NCI-H2081 treated with DMSO at 0.1 percent for 48 hours (cell line): ENCODE results near the gene EFCAB9.
"Not testable (repeated sequence)": the region's sequence is repeated elsewhere in the genome, so short reads cannot be mapped to it uniquely, and the experiment has no call there.

Experiments
- DNase-seq: peaks from one replicate; lab custom pipeline; 2025; lab: John Stamatoyannopoulos, UW

Gene EFCAB9

DNA sequence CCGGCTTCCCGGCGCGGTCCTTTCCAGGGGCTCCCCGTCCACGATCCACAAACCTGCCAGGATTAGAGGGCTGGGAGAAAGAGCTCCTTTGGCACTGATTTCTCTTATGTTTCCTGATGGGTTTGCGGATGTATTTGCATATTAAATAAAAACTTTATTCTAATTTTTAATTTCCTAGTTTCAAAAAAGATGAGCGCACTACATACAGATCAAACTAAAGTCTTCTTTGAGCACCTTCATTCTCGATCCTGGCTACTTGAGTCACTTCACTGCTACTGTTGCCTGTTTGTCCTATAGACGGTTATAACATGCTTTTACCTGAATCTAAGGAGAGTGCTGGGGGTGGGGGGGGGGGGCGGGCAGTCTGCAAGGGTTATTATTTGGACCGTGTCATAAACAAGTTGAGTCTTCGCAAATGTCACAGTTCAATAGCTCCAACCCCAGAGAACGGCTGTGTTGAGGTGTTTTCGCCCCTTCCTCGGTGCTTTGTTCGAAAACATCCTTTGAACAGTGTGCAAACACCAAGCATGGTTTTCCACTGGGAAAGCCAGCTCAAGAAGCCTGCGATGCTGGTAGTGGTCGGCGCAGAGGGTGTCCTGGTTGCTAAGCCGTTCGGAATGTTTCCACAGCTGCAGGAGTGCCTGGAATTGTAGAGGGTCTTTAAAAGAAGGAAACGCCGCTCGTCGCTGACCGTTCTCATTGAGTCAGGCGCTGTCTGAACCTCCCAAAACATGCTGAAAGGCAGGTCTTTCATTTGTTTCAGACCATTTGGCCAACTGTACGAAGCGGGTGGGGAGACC, 4.9 kb upstream of the EFCAB9 start:
- DNase-seq: no peak

DNA sequence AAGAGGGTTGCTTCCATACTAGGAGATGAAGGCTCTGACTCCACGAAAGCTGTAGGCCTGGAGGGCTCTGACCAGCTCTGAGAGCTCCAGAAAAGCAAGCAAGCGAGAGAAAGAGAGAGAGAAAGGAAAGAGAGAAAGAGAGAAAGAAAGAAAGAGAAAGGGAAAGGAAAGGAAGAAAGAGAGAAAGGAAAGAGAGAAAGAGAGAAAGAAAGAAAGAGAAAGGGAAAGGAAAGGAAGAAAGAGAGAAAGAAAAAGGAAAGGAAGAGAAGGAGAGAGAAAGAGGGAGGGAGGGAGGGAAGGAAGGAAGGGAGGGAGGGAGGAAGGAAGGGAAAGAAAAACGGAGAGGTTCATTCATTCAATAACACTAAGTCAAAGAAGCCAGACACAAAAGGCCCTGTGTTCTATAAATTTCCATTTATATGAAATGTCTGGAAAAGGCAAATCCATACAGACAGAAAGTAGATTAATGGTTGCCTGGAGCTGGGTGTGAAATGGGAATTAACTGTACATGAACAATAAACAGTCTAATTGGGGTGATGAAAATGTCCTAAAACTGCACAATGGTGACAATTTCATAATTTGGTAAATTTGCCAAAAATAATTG, 4.2 kb upstream of the EFCAB9 start:
- DNase-seq: no peak

DNA sequence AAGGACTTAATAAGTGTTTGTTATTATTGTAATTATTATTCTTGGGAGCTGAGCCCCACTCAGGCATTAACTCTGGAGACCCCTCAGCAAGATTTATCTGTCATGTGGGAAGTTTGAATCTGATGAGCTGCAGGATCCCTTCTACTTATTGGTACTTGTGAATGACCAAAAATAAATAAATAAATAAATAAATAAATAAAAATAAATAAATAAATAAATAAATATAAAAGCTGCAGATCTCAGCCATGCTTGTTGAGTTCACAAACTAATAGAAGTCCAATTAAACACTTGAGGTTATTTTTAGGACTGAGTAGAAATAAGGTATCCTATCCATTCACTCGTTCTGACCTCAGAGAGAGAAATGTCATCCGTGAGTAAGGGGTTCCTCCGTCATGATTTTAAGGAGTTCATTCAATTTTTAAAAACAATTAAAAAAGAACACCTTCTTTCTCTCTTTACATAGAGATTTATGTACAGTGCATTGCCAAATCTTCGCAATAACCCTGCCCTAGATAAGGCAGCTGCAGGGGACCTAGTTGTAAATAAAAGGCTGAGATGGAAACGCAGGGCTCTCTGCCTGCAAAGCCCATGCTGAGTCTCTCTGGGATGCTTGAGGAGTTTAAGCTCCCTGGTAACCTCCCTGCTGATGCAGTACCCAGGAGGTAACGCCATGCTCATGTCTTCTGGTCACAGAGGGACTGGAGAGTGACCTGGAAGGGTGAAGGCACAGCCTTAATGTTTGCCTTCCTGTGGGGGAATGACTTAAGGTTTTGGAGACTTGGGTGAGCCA, 1.2 kb downstream of the EFCAB9 start:
- no peak for DNase-seq

DNA sequence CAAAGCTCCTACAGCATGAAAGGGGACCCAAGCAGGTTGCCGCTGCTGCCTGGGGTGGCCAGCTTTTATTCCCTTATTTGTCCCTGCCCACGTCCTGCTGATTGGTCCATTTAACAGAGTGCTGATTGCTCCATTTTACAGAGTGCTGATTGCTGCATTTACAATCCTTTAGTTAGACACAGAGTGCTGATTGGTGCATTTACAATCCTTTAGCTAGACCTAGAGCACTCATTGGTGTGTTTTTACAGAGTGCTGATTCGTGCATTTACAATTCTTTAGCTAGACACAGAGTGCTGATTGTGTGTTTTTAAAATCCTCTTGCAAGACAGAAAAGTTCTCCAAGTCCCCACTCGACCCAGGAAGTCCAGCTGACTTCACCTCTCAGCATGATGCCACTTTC, 3.8 kb downstream of the EFCAB9 start:
- DNase-seq: not testable (repeated sequence)

DNA sequence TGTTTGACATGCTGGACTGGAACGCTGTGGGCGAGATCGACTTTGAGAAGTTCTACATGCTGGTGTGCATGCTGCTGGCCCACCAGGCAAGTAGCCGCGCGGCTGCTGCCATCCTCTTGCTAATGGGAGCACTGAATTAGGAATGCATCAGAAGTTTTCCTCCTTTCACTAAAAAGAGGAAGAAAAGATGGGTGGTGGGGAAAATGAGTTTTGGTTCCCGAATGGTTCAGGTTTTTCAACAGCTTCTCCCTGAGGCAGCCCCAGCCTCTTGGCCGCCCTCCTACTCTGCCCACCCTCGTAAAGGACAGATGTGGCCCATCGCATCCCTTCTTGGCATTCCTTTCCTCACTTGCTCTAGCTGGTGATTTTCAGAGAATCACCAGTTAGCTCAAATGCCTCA, 5.5 kb downstream of the EFCAB9 start:
- DNase-seq: no peak

DNA sequence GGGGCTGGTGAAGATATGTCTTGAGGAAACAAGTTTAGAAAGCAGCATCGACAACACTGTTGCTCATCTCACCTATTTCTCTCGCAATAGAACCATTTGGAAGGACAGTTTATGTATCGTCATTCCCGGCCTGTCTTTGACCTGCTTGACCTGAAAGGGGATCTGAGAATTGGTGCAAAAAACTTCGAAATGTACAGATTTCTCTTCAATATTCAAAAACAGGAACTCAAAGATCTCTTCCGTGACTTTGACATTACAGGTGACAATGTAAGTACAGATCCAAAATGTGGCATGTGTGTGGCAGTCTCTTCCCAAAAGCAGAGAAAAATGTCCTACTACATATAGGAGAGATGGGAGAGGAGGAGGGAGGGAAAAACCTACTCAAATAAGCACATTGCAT, 6.5 kb downstream of the EFCAB9 start:
- no peak for DNase-seq

DNA sequence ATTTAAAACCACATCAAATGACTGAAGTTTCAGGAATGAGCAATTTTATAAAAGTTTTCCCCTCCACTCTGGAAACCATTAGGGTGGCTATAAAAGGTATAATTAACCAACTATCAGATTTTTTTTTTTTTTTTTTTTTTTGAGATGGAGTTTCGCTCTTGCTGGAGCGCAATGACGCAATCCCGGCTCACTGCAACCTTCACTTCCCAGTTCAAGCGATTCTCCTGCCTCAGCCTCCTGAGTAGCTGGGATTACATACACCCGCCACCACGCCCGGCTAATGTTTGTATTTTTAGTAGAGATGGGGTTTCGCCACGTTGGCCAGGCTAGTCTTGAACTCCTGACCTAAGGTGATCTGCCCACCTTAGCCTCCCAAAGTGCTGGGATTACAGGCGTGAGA, 12.0 kb downstream of the EFCAB9 start:
- not testable (repeated sequence) for DNase-seq

DNA sequence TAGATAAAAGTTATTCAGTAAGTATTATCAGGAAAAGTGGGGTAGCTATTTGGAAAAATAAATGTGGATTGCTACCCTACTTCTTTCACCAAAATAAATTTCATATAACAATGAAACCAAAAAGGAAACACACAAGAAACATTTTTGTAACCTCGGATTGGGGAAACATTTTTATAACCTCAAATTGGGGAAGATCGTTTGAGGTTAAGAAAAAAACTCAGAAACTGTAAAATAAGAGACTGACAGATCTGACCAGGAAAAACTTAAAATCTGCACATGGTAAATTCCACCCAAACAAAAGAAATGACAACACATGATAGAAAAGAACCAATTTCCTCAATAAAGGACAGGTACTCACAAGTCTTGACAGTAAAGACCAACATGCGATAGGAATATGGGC, 13.5 kb downstream of the EFCAB9 start:
- DNase-seq: no peak

DNA sequence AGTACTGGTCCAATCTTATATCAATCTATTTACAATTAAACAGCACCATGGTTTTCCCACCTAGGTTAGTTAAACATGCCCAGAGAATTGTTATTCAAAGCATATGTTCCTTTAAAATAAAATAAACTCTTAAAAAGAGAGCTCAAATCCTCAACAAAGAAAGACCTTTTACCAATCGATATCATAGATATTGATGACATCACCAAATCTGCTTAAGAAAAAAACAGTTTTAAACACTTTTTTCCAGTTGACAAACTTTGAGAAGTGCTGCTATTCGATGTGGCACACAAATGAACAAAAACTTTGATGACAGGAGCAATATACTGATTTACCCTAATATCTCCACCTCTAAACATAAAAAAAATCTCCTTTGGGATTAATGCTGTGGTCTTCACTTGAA, 15.7 kb downstream of the EFCAB9 start:
- DNase-seq: no peak

DNA sequence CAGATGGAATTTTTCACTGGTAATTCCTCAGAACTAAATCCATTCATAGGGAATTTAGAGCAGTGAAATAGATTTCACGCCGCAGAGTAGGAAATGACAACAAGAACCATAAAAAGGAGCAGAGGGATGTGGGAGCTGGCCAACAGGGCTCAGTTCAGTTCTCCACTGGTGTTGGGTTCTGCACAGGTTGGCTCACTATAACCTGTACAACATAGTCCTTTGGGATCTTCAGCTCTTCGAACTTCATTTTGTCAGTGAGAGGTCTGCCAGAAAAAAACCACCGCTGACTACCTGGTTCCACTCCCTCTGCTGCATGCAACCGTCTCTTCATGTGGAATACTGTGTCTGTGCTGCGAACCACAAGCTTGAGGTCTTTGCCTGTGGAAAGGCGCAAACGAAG, 17.7 kb downstream of the EFCAB9 start:
- no peak for DNase-seq

DNA sequence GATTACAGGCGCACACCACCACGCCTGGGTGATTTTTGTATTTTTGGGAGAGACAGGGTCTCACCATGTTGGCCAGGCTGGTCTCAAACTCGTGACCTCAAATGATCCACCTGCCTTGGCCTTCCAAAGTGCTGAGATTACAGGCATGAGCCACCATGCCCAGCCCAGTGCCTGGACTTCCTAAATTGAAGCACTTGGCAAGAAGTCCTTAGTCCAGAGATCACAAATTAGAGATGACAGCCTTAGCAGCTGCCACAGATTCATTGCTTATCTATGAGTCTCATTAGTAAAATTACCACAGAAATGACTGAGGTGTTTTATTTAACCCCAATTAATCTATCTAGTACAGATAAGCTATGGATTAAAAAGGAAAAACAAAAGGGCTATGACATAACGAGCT, 19.2 kb downstream of the EFCAB9 start:
- DNase-seq: no peak

DNA sequence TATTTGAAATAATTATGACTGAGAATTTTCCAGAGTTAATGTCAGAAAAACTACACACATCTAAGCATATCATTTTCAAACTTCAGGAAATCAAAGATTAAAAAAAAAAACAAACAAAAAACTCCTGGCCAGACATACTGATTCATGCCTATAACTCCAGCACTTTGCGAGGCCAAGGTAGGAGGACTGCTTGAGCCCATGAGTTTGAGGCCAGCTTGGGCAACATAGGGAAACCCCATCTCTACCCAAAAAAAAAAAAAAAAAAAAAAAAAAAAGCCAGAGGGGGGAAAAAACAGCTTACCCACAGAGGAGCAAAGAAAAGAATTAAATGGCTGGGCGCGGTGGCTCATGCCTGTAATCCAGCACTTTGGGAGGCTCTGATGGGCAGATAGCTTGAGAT, 22.4 kb downstream of the EFCAB9 start:
- no peak for DNase-seq

DNA sequence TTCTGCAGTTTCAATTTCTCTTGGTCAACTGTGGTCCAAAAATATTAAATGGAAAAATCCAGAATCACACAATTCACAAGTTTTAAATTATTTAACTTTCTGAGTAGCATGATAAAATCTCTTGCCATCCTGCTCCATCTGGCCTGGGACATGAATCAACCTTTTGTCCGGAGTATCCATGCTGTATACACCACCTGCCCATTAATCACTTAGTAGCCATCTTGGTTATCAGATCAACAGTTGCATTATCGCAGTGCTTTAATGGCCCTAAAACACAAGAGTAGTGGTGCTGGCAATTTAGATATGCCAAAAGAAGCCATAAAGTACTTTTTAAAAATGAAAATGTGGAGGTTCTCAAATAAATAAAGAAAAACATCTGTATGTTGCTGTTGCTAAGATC, 25.3 kb downstream of the EFCAB9 start:
- no peak for DNase-seq

DNA sequence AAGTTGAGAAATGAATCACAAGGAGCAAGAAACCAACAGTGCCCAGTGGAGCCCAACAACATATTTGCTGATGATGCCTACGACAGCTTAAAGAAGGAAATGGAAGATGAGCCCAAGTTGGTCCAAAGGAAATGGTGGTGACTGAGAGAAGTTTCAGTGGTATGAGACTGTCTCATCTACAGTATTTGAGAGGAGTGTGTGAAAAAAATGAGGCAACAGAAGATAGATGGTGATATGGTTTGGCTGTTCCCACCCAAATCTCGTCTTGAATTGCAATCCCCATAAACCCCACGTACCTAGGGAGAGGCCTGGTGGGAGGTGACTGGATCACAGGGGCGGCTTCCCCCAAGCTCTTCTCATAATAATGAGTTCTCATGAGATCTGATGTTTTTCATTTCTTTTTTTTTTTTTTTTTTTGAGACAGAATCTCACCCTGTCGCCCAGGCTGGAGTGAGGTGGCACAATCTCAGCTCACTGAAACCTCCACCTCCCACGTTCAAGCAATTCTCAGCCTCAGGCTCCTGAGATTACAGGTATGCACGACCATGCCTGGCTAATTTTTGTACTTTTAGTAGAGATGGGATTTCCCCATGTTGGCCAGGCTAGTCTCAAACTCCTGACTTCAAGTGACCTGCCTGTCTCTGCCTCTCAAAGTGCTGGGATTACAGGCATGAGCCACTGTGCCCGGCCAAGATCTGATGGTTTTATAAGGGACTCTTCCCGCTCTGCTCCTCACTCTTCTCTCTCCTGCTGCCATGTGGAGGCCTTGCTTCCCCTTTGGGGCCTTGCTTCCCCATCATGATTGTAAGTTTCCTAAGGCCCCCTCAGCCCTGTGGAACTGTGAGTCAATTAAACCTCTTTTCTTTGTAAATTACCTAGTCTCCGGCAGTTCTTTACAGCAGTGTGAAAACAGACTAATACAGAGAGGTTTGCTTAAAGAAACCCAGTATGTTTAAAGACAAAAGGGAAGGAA, 30.2 kb downstream of the EFCAB9 start:
- DNase-seq: no peak

DNA sequence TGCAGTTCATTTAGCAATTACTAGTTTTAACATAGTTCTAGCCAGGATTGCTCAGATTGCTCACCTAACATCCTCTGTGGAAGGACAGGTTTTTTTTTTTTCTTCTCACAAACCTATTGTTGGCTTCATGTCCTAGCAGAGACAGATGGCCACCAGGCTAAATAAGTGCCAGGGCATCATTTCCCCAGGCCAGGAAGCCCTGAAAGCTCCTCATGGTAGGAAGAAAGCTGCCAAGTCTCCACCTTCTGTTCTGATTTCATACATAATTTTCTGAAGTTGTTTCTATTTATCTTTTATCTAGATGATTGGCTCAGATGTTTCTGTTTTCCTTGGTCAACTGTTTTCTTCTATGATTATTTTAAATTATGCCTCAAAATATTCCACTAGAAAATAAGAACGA, 31.0 kb downstream of the EFCAB9 start:
- DNase-seq: no peak

DNA sequence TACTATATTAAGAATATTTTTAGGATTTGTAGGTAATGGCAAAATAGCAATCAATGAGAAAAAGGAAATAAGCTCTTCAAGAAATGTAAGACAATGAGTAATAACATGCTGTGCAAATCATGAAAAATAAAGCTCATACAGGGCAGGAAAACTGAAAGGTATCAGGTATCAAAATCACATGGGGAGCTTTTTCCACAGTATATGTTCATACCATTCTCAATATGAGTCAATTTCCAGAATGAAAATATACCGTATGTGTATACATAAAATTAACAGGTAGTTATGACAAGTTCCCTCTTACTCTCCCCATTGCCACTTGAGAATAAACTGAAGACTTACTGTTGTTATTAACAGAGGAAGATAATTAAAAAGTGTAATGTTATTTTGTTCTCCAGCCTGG, 35.9 kb downstream of the EFCAB9 start:
- DNase-seq: no peak

DNA sequence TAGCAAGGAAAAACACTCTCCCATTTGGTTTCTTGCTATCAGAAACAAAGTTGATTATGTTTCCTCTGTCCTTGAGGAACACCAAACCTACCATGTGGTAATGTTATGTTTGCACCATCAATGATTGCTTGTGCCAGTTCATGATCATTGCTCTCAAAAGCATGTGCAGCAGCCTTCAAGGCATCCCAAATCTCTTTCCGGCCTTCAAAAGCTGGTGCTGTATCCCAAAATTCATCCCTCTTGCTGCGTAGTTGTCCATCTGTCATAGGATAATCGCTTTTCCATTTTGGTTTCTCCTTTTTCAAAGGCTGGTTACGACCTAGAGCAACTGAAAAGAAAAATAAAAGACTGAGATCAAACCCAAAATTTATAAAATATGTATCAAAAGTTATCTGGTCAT, 40.1 kb downstream of the EFCAB9 start:
- no peak for DNase-seq

DNA sequence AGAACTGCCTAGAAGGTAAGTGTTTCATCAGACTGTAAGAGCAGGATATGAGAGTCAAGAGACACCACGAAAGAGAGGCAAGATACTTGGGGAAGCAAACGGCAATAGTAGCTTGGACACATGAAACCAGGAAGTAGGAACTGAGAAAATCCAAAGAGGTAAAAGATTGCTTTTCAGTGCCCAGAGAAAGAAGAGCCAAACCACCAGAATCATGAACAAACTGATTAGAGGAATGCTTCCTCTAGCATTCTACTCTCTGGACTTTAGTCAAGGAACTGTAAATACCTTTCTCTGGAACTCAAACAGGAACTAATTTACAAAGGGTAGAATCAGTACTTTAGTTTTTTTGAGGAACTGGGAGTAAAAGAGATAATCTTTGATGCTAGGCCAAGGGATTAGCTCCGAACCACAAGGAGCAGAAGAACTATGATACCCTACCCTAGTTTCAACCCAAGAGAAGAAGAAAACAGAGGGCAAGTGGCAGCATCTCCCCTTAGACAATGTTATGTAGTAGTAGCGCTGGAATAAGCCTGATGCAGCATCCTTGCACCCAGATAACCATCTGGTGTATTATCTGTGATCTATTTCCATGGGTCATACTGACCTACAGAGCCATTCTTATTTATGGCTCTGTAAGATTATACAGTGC, 41.3 kb downstream of the EFCAB9 start:
- no peak for DNase-seq

DNA sequence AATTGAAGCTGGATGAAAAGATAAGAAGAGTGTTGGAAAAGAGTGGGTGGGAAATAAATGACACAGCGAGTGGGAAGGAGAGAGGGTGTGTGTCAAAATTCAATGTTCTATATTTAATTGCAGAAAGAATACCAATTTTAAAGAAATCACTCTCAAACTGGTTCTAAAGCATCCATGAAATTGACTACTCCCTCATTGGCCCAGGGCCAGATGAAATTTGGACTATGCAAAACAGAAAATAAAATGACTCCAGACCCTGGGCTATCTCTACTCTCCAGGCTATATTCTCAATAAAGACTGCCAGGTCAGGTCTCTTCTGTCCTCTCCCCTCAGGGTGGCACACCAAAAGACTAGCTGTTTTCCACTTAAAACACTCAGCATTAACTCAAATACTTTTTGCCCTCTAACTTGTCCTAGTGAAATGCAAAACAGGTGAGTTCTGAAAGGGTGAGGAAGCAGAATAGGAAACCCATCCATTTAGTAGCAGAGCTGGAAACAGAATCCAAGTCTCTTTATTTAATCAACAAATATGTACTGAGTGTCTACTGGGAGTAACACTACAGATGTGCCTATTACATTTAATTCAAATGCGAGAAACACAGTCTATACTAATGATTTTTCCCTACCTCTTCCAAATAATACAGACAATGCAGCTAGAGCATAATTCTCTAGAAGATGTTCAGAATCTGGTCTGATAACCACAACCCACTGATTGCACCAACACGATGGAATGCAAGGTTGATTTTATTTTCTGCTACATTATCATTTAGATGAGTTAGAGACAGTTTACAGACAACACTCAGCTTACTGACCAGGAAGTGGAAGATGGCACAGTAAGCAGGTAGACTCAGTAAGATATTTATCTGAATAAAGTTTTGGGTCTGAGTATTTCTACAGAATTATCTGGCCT, 42.1 kb downstream of the EFCAB9 start:
- DNase-seq: no peak

DNA sequence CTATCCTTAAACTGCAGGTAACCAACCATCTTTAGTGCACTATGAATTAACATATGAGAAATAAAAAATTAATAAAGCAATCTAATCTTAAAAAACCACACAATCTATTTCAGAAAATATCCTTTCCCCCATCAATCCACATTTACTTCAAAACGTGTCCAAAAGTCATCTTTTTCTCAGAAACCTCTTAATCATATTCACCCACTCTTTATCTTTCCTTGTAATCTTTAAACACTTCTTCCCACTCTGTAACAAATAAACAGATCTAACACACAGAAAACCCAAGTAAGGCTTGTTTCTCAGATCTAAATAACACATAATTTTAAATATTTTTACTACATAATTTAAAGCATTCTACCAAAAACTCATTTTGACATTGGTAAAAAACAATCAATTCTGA, 44.4 kb downstream of the EFCAB9 start:
- no peak for DNase-seq
